ENCODE measurements around the gene CFAP61.

- no peak for TF ChIP-seq CTCF (IDR thresholded peaks at IDR 0.05)
- no peak for TF ChIP-seq POLR2A (IDR thresholded peaks at IDR 0.05)
- TF ChIP-seq EP300 (IDR thresholded peaks at IDR 0.05), result no peak
- TF ChIP-seq POLR2AphosphoS5 (IDR thresholded peaks at IDR 0.05), result no peak
These were observed 28.9 kb upstream of the CFAP61 start for GRCh38 chr20:20023395-20023794.
